HEK293T (cell line): Measurements from ENCODE around the gene RAPGEF5.

ENCODE experiments used
- CTCF ChIA-PET: fragments of 350-600 bp; formaldehyde crosslinking; extraction: SDS; loops from one replicate; lab custom pipeline; 2021; ENCODE audit warnings: antibody characterized with exemption, inconsistent platforms; lab: Yijun Ruan, JAX
- POLR2A ChIA-PET: fragments of 350-600 bp; formaldehyde crosslinking; extraction: SDS; loops from one replicate; lab custom pipeline; 2020; ENCODE audit warnings: antibody characterized with exemption, inconsistent platforms; lab: Yijun Ruan, JAX
- DNase-seq: peaks from one replicate; pipeline ENCODE4 v3.0.0; 2012; ENCODE audit warnings: mixed read lengths; ENCODE audit errors: extremely low spot score
- ARNT ChIP-seq: fragments of 450-650 bp; IDR thresholded peaks from 2 replicates; pipeline ENCODE4 v1.6.1; 2017; ENCODE audit warnings: mild to moderate bottlenecking
- BHLHE40 ChIP-seq: fragments of 450-650 bp; IDR thresholded peaks from 2 replicates; pipeline ENCODE4 v1.6.1; 2016; ENCODE audit warnings: mild to moderate bottlenecking, moderate library complexity, borderline replicate concordance
- CTBP1 ChIP-seq: fragments of 450-650 bp; IDR thresholded peaks from 2 replicates; pipeline ENCODE4 v1.6.1; 2016; ENCODE audit warnings: borderline replicate concordance
- ELF4 ChIP-seq: fragments of 450-650 bp; IDR thresholded peaks from 2 replicates; pipeline ENCODE4 v1.6.1; 2017; ENCODE audit warnings: antibody characterized with exemption
- FOXA1 ChIP-seq: fragments of 450-650 bp; IDR thresholded peaks from 2 replicates; pipeline ENCODE4 v1.6.1; 2016; ENCODE audit warnings: mild to moderate bottlenecking
- FOXK2 ChIP-seq: fragments of 450-650 bp; IDR thresholded peaks from 2 replicates; pipeline ENCODE4 v1.6.1; 2016; ENCODE audit warnings: mild to moderate bottlenecking
- FOXM1 ChIP-seq: fragments of 450-650 bp; IDR thresholded peaks from 2 replicates; pipeline ENCODE4 v1.6.1; 2017; ENCODE audit warnings: mild to moderate bottlenecking, borderline replicate concordance
- HDGF ChIP-seq: fragments of 450-650 bp; IDR thresholded peaks from 2 replicates; pipeline ENCODE4 v1.6.1; 2017; ENCODE audit warnings: antibody characterized with exemption, borderline replicate concordance
- L3MBTL2 ChIP-seq: fragments of 450-650 bp; conservative IDR thresholded peaks from 2 replicates; pipeline ENCODE4 v1.6.1; 2016; ENCODE audit warnings: mild to moderate bottlenecking
- LEF1 ChIP-seq: fragments of 450-650 bp; IDR thresholded peaks from 2 replicates; pipeline ENCODE4 v1.6.1; 2017; ENCODE audit warnings: mild to moderate bottlenecking, borderline replicate concordance
- NFRKB ChIP-seq: fragments of 450-650 bp; IDR thresholded peaks from 2 replicates; pipeline ENCODE4 v1.6.1; 2016; ENCODE audit warnings: mild to moderate bottlenecking, moderate library complexity
- SP1 ChIP-seq: fragments of 450-650 bp; IDR thresholded peaks from 2 replicates; pipeline ENCODE4 v1.6.1; 2017
- SUZ12 ChIP-seq: fragments of 450-650 bp; IDR thresholded peaks from 2 replicates; pipeline ENCODE4 v1.6.1; 2016; ENCODE audit warnings: mild to moderate bottlenecking
- TARDBP ChIP-seq: fragments of 450-650 bp; IDR thresholded peaks from 2 replicates; pipeline ENCODE4 v1.6.1; 2016
- ZNF384 ChIP-seq: fragments of 450-650 bp; IDR thresholded peaks from 2 replicates; pipeline ENCODE4 v1.6.1; 2016
- TF ChIP-seq, protein P1 (sequence below): fragments of 450-650 bp; IDR thresholded peaks from 2 replicates; pipeline ENCODE4 v1.6.1; 2016

RAPGEF5 gene

DNA sequence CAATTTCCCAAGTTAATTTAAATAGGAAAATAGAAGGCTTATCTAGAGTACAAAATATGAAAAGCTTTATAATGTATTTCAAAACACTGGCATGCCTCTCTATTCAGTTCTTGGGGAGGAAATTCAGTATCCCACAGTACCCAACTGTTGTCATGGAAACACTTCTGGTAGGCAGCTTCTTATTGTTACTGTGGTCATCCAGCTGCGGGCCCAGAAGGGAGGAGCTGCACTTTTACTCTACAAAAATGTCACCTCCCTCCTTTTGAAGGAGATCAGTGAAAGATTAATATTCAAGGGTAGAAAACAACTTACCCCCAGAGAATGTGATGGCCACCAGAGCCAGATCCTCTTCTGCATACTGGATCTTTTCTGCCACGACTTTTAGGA lies 202.8 kb downstream of the RAPGEF5 start:
- no peak for DNase-seq
- no peak for TF ChIP-seq NFRKB
- ChIA-PET CTCF (no interaction called here), POLR2A (no interaction called here)

DNA sequence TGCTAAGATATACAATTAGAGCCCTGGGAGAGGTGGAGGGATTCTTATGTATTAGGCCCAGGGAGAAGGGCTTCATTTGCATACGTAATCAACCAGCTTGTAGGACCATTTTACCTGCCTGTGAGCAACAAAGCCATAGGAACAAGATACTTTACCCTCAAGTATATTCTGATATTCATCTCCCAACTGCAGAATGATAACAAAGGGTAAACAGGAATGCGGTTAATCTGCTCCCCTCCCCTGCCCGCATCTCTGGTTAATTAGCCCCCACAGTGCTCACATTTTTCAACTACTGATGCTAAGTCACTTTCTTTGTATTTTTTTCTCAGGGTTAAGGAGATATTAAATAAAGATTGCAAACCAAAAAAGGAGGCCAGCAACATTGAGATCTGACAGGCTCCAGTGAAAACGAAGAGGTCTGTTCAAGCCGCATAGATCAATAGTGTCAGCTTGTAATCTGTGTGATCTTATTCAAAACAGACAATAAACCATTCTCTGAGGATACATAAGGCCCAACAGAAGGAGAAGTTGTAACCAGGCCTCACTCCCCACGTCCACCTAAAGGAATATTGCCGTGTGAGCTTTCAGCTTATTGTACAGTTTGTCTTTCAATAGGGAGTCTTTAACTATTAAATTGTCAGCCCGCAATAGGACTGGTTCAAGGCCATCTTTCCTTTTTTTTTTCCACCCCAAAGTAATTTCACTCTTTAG lies 203.4 kb downstream of the RAPGEF5 start:
- no peak for TF ChIP-seq FOXM1
- no peak for TF ChIP-seq FOXA1
- TF ChIP-seq TARDBP, result no peak
- no peak for TF ChIP-seq NFRKB
- no peak for TF ChIP-seq L3MBTL2
- no peak for TF ChIP-seq SUZ12
- no peak for TF ChIP-seq CTBP1
- no peak for TF ChIP-seq ELF4
- no peak for TF ChIP-seq LEF1
- DNase-seq, result no peak
- ChIA-PET CTCF (no interaction called here), POLR2A (no interaction called here)

DNA sequence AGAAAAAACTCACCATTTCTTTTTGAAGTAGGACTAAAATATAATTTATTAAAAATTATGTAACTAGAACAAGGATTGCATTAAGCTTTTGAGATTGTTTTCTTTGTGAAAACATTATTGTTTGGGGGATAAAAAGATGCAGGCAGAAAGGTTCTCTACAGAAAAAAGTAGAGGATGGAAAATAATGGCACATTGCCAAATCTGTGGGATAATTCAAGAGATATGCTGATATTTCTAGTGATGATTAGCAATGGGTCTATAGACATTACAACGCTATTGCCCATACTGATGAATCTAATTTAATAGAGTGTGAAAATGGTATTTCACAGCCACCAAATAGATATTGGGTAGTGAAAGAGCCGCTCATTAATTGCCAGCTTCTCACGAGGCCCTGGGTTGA lies 204.3 kb downstream of the RAPGEF5 start:
- ChIA-PET POLR2A (no interaction called here), CTCF (no interaction called here)
- TF ChIP-seq ELF4 (no peak), L3MBTL2 (no peak), FOXA1 (no peak), FOXK2 (no peak), CTBP1 (no peak), NFRKB (no peak), HDGF (no peak), BHLHE40 (no peak), SUZ12 (no peak), TARDBP (no peak), ZNF384 (no peak)
- TF ChIP-seq, protein P1, sequence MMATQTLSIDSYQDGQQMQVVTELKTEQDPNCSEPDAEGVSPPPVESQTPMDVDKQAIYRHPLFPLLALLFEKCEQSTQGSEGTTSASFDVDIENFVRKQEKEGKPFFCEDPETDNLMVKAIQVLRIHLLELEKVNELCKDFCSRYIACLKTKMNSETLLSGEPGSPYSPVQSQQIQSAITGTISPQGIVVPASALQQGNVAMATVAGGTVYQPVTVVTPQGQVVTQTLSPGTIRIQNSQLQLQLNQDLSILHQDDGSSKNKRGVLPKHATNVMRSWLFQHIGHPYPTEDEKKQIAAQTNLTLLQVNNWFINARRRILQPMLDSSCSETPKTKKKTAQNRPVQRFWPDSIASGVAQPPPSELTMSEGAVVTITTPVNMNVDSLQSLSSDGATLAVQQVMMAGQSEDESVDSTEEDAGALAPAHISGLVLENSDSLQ, result no peak
- no peak for DNase-seq

DNA sequence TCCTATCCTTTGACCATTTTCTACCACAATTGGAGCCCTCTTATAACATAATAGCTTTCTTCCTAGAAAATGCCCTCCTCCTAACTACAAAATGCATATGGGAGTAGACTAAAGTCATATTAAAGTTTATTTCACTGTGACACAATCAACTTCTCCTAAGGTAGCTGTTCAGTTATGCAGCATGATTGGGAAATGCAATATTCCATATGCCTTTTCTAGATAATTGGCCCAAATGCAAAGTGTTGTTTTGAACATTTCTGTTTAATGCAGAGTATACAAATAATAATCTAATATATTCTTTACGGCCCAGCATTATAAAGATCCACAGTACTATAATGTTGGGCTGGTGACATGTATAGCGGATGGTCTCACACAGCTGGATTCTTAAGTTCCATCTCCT lies 205.1 kb downstream of the RAPGEF5 start:
- ChIA-PET CTCF (no interaction called here), POLR2A (no interaction called here)
- TF ChIP-seq NFRKB (no peak), FOXA1 (no peak), LEF1 (no peak), FOXM1 (no peak), ZNF384 (no peak), L3MBTL2 (no peak), SUZ12 (no peak)
- TF ChIP-seq, protein P1, result no peak
- no peak for DNase-seq

DNA sequence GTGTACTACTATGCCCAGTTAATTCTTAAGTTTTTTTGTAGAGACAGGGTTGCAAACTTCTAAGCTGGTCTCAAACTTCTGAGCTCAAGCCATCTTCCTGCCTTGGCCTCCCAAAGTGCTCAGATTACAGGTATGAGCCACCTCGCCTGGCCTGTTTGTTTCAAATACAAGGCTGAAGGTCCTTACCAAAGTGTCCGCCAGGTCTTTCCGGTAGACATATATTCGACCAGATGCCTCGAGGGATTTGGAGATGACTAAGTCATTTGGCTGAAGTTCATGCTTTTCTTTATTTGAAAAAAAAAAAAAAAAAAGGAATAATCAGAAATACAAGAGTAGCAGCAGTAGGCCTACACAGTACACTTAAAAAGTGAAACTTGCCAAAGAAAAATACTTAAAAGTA lies 206.7 kb downstream of the RAPGEF5 start:
- no peak for DNase-seq
- CTCF ChIA-PET, result no interaction called here
- POLR2A ChIA-PET, result no interaction called here
- TF ChIP-seq NFRKB (no peak), FOXK2 (no peak), BHLHE40 (no peak), L3MBTL2 (no peak), FOXA1 (no peak), ZNF384 (no peak), HDGF (no peak), SUZ12 (no peak), ARNT (no peak), TARDBP (no peak), FOXM1 (no peak)

DNA sequence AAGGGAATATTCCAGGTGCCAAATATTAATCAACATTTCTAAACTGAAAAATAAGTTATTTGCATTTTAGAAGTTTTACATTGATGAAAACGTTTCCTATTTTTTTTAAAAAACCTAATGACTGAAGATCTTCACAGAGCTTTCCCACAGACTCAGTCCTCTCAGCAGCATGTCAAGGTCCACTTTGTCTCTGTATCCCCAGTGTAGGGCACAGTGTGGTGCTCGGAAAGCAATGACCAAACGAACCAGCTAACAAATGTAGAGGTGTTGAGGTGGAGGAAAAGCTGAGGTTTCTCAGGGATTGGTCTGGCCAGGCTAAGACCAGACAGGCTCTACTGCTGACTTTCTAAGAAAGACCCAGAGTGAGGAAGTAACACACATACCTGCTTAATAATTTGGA lies 209.1 kb downstream of the RAPGEF5 start:
- TF ChIP-seq BHLHE40 (no peak), TARDBP (no peak), HDGF (no peak), ELF4 (no peak), LEF1 (no peak), L3MBTL2 (no peak), FOXA1 (no peak), FOXK2 (no peak), FOXM1 (no peak), CTBP1 (no peak), ARNT (no peak), NFRKB (no peak), ZNF384 (no peak), SUZ12 (no peak), SP1 (no peak)
- TF ChIP-seq, protein P1, result no peak
- CTCF ChIA-PET, result no interaction called here
- no peak for DNase-seq
- POLR2A ChIA-PET, result no interaction called here
